Tongue (tissue), 2 donors: Measurements from ENCODE around the gene PGAM2. TPM values are rescaled to one million over a fixed set of nuclear protein-coding genes. Genes with fewer than 3 reads are reported as not detected.

Source experiments
- DNase-seq: peaks from one replicate; pipeline ENCODE4 v3.0.0-alpha.2; 2015
- total RNA-seq: library from RNA; depleted of rRNA; stranded (reverse); fragments of >200 nt; gene quantifications from one replicate; pipeline ENCODE4 v1.2.3, GENCODE V29; 2014

PGAM2 gene
- total RNA-seq, 1 donor from 2014 or later = 433 TPM

DNA sequence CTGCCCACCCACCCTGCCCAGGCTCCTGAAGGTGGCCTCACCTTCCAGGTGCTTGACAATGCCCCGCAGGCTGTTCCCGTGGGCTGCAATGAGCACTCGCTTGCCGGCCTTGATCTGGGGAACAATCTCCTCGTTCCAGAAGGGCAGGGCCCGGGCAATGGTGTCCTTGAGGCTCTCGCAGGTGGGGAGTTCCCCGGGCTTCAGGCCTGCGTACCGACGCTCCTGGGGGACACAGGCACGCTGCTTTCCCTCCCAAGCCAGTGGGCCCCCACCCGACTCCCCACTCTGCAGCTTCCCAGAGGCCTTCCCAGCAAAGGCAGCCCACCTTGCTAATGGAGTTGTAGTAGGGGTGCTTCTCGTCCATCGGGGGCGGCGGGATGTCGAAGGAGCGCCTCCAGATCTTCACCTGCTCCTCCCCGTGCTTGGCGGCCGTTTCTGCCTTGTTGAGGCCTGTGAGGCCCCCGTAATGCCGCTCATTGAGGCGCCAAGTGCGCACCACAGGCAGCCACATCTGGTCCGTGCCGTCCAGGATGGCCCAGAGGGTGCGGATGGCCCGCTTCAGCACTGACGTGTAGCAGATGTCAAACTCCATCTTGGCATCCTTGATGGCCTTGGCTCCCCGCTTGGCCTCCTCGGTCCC is 456 bp downstream of the PGAM2 start:
- no peak for DNase-seq

GRCh38 chr7:44063894-44064651 is 1.3 kb downstream of the PGAM2 start:
- no peak for DNase-seq

DNA sequence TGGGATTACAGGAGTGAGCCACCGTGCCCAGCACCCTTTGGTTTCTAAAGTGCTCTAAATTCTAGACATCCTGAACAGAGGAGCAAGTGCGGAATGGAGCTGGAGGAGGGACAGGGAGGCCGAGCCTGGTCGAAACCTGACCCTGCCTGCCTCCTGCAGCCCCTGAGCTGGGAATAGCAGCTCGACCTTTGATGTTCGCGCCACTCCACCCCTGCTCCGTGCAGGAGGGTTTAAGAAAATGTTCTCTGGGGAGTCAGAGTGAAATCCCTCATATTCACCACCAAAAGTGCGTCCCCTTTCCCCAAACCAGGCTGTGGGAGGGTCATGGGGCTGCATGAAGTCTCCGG is 1.8 kb downstream of the PGAM2 start:
- DNase-seq = no peak

DNA sequence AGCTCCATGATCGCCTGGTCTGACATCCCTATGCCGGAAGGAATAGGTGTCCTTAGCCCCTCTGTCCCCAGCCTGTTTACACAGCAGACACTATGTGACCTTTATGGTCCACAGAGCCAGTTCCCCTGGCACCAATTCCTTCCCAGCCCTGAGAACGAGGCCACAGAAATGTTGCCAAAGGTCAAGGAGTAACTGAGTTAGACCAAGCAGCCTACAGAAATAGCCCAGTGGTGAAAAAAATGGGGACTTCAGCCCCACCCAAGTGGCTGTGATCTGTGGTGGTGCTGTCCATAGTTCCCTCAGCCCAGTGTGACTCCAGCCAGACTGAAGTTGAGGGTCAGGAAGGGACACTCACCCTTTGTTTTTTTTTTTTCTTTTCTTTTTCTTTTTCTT is 2.5 kb downstream of the PGAM2 start:
- DNase-seq = no peak

DNA sequence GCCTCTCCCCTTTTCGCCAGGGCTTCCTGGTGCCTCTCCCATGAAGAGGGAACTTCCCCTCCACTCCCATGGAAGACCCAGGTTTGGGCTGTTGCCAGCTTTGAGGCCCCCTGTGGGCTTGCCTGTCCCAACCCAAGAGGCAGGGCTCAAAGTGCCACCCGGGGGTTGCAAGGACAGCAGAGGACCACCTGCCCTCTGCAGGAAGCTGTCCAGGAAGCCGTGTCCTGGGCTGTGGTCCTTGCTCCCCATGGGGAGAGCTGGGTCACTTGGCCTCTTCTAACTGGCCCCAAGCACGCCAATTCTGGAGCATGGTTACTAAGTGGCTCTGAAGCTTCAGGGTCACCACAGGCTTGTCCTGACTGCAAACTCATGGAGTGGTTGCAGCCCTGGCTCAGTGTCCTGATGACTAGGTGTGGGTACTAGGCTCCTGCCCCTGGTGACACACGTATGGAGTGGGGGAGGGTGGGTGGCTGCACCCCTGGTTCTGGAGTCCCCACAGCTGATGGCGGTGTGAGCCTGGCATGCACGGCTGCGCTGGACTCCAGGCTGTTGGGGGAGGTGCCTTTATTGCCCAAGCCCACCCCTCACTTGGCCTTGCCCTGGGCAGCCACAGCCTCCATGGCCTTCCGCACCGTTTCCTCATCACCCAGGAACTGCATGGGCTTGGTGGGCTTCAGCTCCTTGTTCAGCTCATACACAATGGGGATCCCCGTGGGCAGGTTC is 3.0 kb downstream of the PGAM2 start:
- no peak for DNase-seq

DNA sequence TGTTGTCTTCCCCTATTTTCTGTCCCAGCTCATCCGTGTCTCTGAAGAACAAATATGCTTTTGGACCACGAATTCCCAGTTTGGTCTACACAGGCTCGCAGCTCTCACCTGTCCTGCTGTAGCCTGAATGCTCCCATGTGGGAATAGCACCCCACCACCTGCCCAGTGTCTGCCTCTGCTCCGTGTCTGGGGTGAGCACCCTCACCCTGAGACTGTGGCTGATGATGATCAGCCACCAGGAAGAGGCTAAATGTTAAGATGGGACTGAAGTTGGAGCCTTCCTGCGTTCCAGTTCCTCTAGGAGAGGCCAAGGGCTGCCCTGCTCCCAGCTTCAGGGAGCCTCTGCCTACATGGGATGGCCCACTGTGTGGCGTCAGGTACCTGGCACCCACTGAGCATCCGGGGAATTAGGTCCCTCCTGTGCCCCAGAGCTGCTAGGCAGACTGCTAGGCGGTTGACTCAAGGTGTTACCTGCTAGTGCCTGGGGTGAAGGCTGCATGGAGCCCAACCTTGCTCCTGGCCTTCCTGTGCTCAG is 3.7 kb downstream of the PGAM2 start:
- DNase-seq = no peak

- DNase-seq = no peak
Measured at GRCh38 chr7:44060948-44061644, 4.3 kb downstream of the PGAM2 start.

DNA sequence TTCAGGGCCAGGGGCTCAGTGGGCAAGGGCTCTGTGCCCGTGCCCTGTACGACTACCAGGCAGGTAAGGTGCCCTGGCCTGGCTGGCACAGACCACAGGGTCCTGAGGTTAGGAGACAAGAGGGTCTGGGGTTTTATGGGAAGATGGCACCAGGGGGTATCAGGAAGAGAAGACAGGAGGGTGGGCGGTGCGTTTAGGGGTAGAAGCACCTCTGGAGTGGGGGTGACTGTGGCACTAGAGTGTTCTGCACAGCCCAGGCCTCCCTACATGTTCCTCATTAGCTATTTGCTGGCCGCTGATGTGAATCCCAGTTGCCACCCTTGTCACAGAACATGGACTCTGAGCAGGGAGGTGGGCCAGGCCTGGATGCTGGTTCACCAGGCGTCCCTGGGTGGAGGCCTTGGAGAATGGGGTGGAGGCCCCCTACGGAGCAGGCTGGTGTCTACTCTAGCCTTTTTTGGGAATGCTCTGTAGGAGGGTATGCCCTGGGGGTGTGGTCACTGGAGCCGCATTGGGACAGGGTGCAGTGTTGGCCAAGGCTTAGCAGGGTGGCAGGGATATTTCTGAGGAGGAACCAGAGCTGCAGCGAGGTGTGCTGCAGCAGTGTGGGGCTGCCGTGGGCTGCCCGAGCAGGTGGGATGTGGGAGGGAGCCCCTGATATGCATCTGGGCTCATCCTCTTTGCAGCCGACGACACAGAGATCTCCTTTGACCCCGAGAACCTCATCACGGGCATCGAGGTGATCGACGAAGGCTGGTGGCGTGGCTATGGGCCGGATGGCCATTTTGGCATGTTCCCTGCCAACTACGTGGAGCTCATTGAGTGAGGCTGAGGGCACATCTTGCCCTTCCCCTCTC is 5.0 kb downstream of the PGAM2 start:
- no peak for DNase-seq

- DNase-seq = no peak
Measured at GRCh38 chr7:44059219-44060090, 5.9 kb downstream of the PGAM2 start.

DNA sequence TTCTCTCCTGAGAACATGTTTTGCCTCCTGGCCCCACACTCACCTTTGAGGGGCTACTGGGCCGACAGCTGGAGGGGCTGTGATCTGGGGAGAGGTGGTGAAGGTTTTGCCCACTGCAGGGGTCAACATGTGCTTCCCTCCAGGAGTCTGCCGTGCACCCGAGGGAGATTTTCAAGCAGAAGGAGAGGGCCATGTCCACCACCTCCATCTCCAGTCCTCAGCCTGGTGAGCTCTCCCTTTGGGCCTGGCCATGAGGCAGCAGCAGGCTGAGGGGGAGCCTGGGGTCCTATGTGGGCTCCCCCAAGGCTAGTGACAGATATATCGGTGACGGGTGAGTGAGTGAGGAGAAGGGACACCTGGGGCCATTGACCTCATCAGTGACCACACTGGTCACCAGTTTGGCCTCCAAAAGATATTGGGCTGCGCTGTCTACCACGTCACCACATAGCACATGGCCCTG is 6.6 kb downstream of the PGAM2 start:
- no peak for DNase-seq

DNA sequence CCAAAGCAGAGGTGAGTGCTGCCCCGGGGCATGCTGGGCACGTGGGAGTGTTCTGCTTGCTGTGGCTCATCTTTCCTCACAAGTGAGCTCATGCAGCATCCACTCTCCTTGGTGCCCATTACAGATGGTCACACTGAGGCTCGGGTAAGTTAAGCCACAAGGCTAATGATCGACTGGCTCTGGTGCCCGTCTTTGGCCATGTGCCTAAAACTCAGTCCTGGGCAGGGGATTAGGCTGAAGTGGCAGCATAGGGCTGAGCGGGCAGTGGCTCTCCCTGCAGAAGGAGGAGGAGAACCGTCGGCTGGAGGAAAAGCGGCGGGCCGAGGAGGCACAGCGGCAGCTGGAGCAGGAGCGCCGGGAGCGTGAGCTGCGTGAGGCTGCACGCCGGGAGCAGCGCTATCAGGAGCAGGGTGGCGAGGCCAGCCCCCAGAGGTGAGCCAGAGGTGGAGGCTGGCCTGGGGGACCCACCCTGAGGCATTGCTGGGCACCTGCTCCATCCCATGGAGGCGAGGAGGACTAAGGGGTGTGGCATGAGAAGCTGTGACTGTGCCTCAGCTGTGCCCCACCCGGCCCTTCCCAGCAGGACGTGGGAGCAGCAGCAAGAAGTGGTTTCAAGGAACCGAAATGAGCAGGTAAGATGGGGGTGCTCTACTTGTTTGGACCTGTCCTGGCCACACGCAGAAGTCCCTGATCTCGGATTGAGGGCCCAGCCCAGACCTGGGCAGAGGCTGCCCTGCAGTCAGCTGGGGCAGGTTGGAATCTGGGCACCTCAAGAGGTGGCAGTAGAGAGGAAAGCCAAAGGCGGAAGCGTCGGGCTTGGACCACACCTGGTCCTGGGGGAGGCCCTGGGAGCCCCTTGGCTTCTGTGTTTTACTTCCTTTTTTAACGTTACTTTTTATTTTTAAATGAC is 7.3 kb downstream of the PGAM2 start:
- DNase-seq = no peak

GRCh38 chr7:44057181-44057848 is 8.1 kb downstream of the PGAM2 start:
- no peak for DNase-seq

GRCh38 chr7:44056681-44057080 is 8.7 kb downstream of the PGAM2 start:
- DNase-seq = no peak

- DNase-seq = no peak
Measured at GRCh38 chr7:44052771-44053365, 12.5 kb downstream of the PGAM2 start.

DNA sequence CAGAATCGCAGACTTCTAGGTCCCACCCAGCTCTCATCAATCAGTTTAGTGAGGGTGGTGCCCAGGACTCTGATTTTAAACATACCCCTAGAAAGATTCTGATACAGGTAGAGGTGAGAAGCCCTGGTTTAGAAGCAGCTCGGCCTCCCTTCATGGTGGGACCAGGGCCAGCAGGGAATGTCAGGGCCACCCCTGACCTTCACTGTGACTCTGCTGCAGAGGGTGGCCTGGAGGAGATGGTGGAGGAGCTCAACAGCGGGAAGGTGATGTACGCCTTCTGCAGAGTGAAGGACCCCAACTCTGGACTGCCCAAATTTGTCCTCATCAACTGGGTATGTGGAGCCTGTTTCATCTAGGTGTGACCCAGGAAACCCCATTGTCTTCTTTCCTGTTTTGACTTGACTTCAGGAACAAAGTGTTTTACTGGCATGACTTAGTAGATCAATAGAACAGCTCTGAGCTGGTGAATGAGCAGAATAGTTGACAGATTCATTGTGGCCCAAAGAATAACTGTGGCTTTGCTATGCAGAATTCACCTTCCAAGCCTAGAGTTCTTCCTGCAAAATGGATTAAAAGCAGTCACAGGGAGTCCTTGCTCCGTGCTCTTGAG is 13.7 kb downstream of the PGAM2 start:
- DNase-seq = no peak

- no peak for DNase-seq
Measured at GRCh38 chr7:44050915-44051560, 14.3 kb downstream of the PGAM2 start.
